IPS-NIHi7 (cell line): Measurements from ENCODE around the gene TRMT44.
"Not testable (repeated sequence)": the region's sequence is repeated elsewhere in the genome, so short reads cannot be mapped to it uniquely, and the experiment has no call there.

Experiments used
- DNase-seq: peaks from one replicate; pipeline ENCODE4 v3.0.0; 2012; ENCODE audit warnings: mixed read lengths; ENCODE audit errors: extremely low spot score

Gene TRMT44

GRCh38 chr4:8513080-8513479 is 72.5 kb downstream of the TRMT44 start:
- DNase-seq, result not testable (repeated sequence)

GRCh38 chr4:8513931-8514330 is 73.4 kb downstream of the TRMT44 start:
- DNase-seq, result no peak

- no peak for DNase-seq
Measured at GRCh38 chr4:8514391-8514790, 73.8 kb downstream of the TRMT44 start.

- DNase-seq, result no peak
Measured at GRCh38 chr4:8515316-8516060, 74.9 kb downstream of the TRMT44 start.

GRCh38 chr4:8516061-8516573 is 75.5 kb downstream of the TRMT44 start:
- DNase-seq, result no peak

- no peak for DNase-seq
Measured at GRCh38 chr4:8516996-8517550, 76.5 kb downstream of the TRMT44 start.

- no peak for DNase-seq
Measured at GRCh38 chr4:8517946-8518345, 77.4 kb downstream of the TRMT44 start.

GRCh38 chr4:8522160-8523120 is 81.9 kb downstream of the TRMT44 start:
- DNase-seq, result no peak

- DNase-seq, result no peak
Measured at GRCh38 chr4:8523175-8523574, 82.6 kb downstream of the TRMT44 start.

GRCh38 chr4:8523766-8524165 is 83.2 kb downstream of the TRMT44 start:
- DNase-seq, result no peak

GRCh38 chr4:8524595-8525382 is 84.2 kb downstream of the TRMT44 start:
- no peak for DNase-seq

GRCh38 chr4:8525383-8526120 is 85.0 kb downstream of the TRMT44 start:
- DNase-seq, result no peak
